Breast epithelium (tissue), 3 donors: ENCODE measurements around the gene SYNE1.

Experiments
- POLR2A ChIP-seq: fragments of 450-650 bp; IDR thresholded peaks from one replicate; pipeline ENCODE4 v1.6.1; 2016; ENCODE audit warnings: antibody characterized with exemption, mild to moderate bottlenecking, moderate library complexity
- TF ChIP-seq, protein P1 (sequence below), 3 donors: fragments of 450-650 bp; IDR thresholded peaks; one replicate each; pipeline ENCODE4 v1.5.1; 2016 to 2017; ENCODE audit warnings: antibody characterized with exemption in 3 of 3, mild to moderate bottlenecking in 3 of 3, moderate library complexity in 3 of 3

- TF ChIP-seq, protein P1, sequence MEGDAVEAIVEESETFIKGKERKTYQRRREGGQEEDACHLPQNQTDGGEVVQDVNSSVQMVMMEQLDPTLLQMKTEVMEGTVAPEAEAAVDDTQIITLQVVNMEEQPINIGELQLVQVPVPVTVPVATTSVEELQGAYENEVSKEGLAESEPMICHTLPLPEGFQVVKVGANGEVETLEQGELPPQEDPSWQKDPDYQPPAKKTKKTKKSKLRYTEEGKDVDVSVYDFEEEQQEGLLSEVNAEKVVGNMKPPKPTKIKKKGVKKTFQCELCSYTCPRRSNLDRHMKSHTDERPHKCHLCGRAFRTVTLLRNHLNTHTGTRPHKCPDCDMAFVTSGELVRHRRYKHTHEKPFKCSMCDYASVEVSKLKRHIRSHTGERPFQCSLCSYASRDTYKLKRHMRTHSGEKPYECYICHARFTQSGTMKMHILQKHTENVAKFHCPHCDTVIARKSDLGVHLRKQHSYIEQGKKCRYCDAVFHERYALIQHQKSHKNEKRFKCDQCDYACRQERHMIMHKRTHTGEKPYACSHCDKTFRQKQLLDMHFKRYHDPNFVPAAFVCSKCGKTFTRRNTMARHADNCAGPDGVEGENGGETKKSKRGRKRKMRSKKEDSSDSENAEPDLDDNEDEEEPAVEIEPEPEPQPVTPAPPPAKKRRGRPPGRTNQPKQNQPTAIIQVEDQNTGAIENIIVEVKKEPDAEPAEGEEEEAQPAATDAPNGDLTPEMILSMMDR (IDR thresholded peaks at IDR 0.05), result no peak
- no peak for TF ChIP-seq POLR2A
Observed at GRCh38 chr6:152195896-152196295, 441.3 kb downstream of the SYNE1 start.
